GM19328 (cell line): ENCODE results near the gene GLO1.
"Not testable (repeated sequence)": the region's sequence is repeated elsewhere in the genome, so short reads cannot be mapped to it uniquely, and the experiment has no call there.

Source experiments
- ATAC-seq: cut with Tn5 transposase; IDR thresholded peaks from one replicate; pipeline ENCODE4 v1.9.1; 2021; ENCODE audit warnings: mild to moderate bottlenecking, moderate library complexity; ENCODE audit not compliant: unreplicated experiment

The GLO1 gene

GRCh38 chr6:38708496-38708895 is 5.6 kb upstream of the GLO1 start:
- ATAC-seq, result no peak

- ATAC-seq, result no peak
Observed at GRCh38 chr6:38705924-38706323, 3.0 kb upstream of the GLO1 start.

- ATAC-seq, result no peak
Observed at GRCh38 chr6:38703949-38704590, 1.1 kb upstream of the GLO1 start.

- no peak for ATAC-seq
Observed at GRCh38 chr6:38701551-38701950, 1.4 kb downstream of the GLO1 start.

- ATAC-seq, result not testable (repeated sequence)
Observed at GRCh38 chr6:38699702-38700101, 3.2 kb downstream of the GLO1 start.

- no peak for ATAC-seq
Observed at GRCh38 chr6:38697846-38698245, 5.1 kb downstream of the GLO1 start.

GRCh38 chr6:38696345-38696744 is 6.6 kb downstream of the GLO1 start:
- no peak for ATAC-seq

- no peak for ATAC-seq
Observed at GRCh38 chr6:38695933-38696332, 7.0 kb downstream of the GLO1 start.

- ATAC-seq, result no peak
Observed at GRCh38 chr6:38695227-38695900, 7.6 kb downstream of the GLO1 start.

- ATAC-seq, result no peak
Observed at GRCh38 chr6:38688579-38689087, 14.3 kb downstream of the GLO1 start.

- no peak for ATAC-seq
Observed at GRCh38 chr6:38687549-38687948, 15.4 kb downstream of the GLO1 start.

GRCh38 chr6:38687043-38687353 is 15.9 kb downstream of the GLO1 start:
- ATAC-seq, result no peak

- ATAC-seq, result no peak
Observed at GRCh38 chr6:38686270-38687042, 16.5 kb downstream of the GLO1 start.

- no peak for ATAC-seq
Observed at GRCh38 chr6:38684904-38685303, 18.0 kb downstream of the GLO1 start.

GRCh38 chr6:38684237-38684636 is 18.7 kb downstream of the GLO1 start:
- no peak for ATAC-seq

GRCh38 chr6:38681850-38682249 is 21.1 kb downstream of the GLO1 start:
- no peak for ATAC-seq

GRCh38 chr6:38679668-38680067 is 23.3 kb downstream of the GLO1 start:
- ATAC-seq, result no peak

- no peak for ATAC-seq
Observed at GRCh38 chr6:38678178-38678760, 24.7 kb downstream of the GLO1 start.

GRCh38 chr6:38676974-38677544 is 25.9 kb downstream of the GLO1 start:
- no peak for ATAC-seq

- ATAC-seq, result no peak
Observed at GRCh38 chr6:38676236-38676973, 26.5 kb downstream of the GLO1 start.
